Sigmoid colon (tissue), 7 donors: ENCODE data around the gene DTD1. TPM values are rescaled to one million over a fixed set of nuclear protein-coding genes. Genes with fewer than 3 reads are reported as not detected.

Experiments
- DNase-seq: peaks from one replicate; pipeline ENCODE4 v3.0.0-alpha.2; 2019
- H3K27ac ChIP-seq, 4 donors: fragments of 200-600 bp; sonication (generic); one replicate each; pipeline ENCODE4 v1.5.1; 2016 to 2019; ENCODE audit warnings: mild to moderate bottlenecking in 1 of 4
- H3K27me3 ChIP-seq, 3 donors: fragments of 200-600 bp; sonication (generic); one replicate each; pipeline ENCODE4 v1.5.1; 2019; ENCODE audit warnings: mild to moderate bottlenecking in 1 of 3
- H3K36me3 ChIP-seq, 4 donors: fragments of 200-600 bp; sonication (generic); one replicate each; pipeline ENCODE4 v1.5.1; 2016 to 2019
- H3K4me1 ChIP-seq, 4 donors: fragments of 200-600 bp; sonication (generic); one replicate each; pipeline ENCODE4 v1.5.1; 2017 to 2019
- H3K4me3 ChIP-seq, 4 donors: fragments of 200-600 bp; sonication (generic); one replicate each; pipeline ENCODE4 v1.5.1; 2017 to 2019; ENCODE audit warnings: mild to moderate bottlenecking in 2 of 4, moderate library complexity in 1 of 4
- H3K9me3 ChIP-seq, 4 donors: fragments of 200-600 bp in 3 of 4; sonication (generic) in 3 of 4; one replicate each; pipeline versions ENCODE4 v1.5.1 to v1.6.1; 2013 to 2019
- CTCF ChIP-seq, 4 experiments: fragments of 450-650 bp in 3 of 4; fragments of 200-600 bp in 1 of 4; IDR thresholded peaks; one replicate each; pipeline ENCODE4 v1.5.1; 2016 to 2019; ENCODE audit warnings: antibody characterized with exemption in 4 of 4, mild to moderate bottlenecking in 3 of 4, moderate library complexity in 2 of 4
- EP300 ChIP-seq, 4 donors: sonication (generic); formaldehyde crosslinking; IDR thresholded peaks; one replicate each; pipeline ENCODE4 v1.6.1; 2017; ENCODE audit warnings: antibody characterized with exemption in 4 of 4
- POLR2A ChIP-seq, 2 donors: fragments of 450-650 bp; IDR thresholded peaks; one replicate each; pipeline ENCODE4 v1.6.1; 2016; ENCODE audit warnings: antibody characterized with exemption in 2 of 2, mild to moderate bottlenecking in 2 of 2, moderate library complexity in 2 of 2
- POLR2AphosphoS5 ChIP-seq, 4 donors: sonication (generic); formaldehyde crosslinking; IDR thresholded peaks; one replicate each; pipeline ENCODE4 v1.6.1; 2017; ENCODE audit warnings: antibody characterized with exemption in 4 of 4
- WGBS, 2 donors: extraction: QIAGEN DNeasy Blood & Tissue Kit; methylation state at CpG; one replicate each; pipeline ENCODE4 v1.1.7; 2013; 5-methylcytosine and 5-hydroxymethylcytosine counted together
- intact Hi-C: fragments of 100-400 bp; cut with DNase I; formaldehyde crosslinking; loops from one replicate; pipeline ENCODE4 v1.15.1; 2023
- polyA plus RNA-seq, 3 donors: library from polyadenylated mRNA; stranded (reverse); fragments of 200-250 nt; gene quantifications; one replicate each; pipeline ENCODE4 v1.2.3, GENCODE V29; 2013
- total RNA-seq, 4 donors: library from RNA; depleted of rRNA; stranded (reverse); fragments of >200 nt; gene quantifications; one replicate each; pipeline ENCODE4 v1.1.0, GENCODE V29; 2016
- donor health status: healthy with polysubstance abuse.
- donor health status: Bipolar disorder and iron deficiency.
- donor health status: healthy.

DTD1 gene
- total and polyA plus RNA-seq, 7 donors = 11.6 to 22.9 (median 18.9) TPM

GRCh38 chr20:18621004-18621403, 33.1 kb downstream of the DTD1 start:
- WGBS, 2 donors = 94 to 95% methylated on average over 5 of the region's 5 CpGs
- no peak overlapping the region for H3K27ac ChIP-seq
- intact Hi-C loops = no loop called here
- H3K9me3 ChIP-seq = no peaks in the 10 kb centered on the region
- H3K36me3 ChIP-seq = no peaks in the 10 kb centered on the region
- peaks cover 0 to 13% (median 3%) of the 10 kb centered on the region in 4 donors for H3K4me1 ChIP-seq
- H3K27me3 ChIP-seq = no peaks in the 10 kb centered on the region
- DNase-seq = no peak
- no peak overlapping the region for H3K4me3 ChIP-seq
- TF ChIP-seq CTCF (IDR thresholded peaks at IDR 0.05) (no peak), EP300 (IDR thresholded peaks at IDR 0.05) (no peak), POLR2A (IDR thresholded peaks at IDR 0.05) (no peak), POLR2AphosphoS5 (IDR thresholded peaks at IDR 0.05) (no peak)

DNA sequence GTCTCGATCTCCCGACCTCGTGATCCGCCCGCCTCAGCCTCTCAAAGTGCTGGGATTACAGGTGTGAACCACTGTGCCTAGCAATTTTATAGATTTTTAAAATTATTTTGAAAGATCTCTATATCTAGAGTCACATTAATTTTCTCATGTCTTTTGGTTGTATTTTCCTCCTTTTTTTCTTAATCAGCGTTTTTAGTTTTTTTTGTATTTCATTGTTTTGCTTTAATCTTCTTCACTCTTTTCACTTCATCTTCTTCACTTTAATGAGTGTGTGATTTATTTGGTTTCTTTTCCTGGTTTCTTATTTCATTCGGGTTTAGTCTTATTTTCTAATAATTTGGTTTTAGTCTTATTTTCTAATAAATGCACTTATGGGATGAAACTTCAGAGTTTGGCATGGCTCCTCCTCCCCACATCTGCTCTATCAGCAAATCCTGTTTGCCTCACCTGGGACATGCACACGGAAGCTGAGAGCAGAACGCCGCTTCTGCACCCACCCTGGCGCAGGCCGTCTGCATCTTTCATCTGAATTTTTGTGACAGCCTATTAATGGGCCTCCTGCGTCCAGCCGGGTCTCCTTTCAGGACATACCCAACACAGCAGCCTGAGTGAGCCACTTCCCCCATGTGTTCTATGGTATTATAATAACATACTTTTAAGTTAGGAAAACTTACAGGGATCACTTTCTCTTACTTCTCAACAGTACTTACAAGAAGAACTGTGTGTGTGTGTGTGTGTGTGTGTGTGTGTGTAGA, 35.5 kb downstream of the DTD1 start:
- Histone ChIP-seq H3K4me1 (peaks cover 0 to 18% (median 0%) of the 10 kb centered on the region in 4 donors), H3K36me3 (peaks cover 0 to 4% (median 0%) of the 10 kb centered on the region in 4 donors), H3K27ac (no peak overlapping the region), H3K9me3 (no peaks in the 10 kb centered on the region), H3K4me3 (no peak overlapping the region), H3K27me3 (no peaks in the 10 kb centered on the region)
- intact Hi-C loops = loop anchor here (2.0 kb wide), 1 partner anchor 31 kb away; no protein-coding TSS in a partner anchor
- DNase-seq = no peak
- TF ChIP-seq CTCF (IDR thresholded peaks at IDR 0.05) = no peak
- no peak for TF ChIP-seq POLR2AphosphoS5 (IDR thresholded peaks at IDR 0.05)
- no peak for TF ChIP-seq EP300 (IDR thresholded peaks at IDR 0.05)
- TF ChIP-seq POLR2A (IDR thresholded peaks at IDR 0.05) = no peak
- WGBS, 2 donors = 87 to 90% methylated on average over 14 of the region's 14 CpGs

DNA sequence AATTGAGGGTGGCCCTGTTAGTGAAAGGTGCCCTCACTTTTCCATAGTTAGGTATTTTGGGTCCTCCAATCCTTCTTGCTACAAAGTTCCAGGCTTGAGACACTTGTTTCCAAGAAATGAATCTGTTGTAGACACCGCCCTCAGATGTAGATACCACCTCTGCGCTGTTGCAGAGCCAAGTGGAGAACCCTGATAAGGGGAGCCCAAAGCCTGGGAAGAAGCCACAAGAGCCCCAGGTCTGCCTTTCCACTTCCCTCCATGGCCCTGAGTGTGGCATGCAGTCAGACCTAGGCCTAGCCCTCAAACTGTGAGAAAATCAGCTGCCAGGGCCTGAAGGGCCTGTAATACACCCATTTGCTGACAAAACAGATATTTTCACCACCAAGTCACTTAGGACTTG, 37.1 kb downstream of the DTD1 start:
- H3K4me3 ChIP-seq = no peak overlapping the region
- intact Hi-C loops = no loop called here
- H3K36me3 ChIP-seq = peaks cover 0 to 7% (median 0%) of the 10 kb centered on the region in 4 donors
- TF ChIP-seq POLR2A (IDR thresholded peaks at IDR 0.05) = no peak
- TF ChIP-seq CTCF (IDR thresholded peaks at IDR 0.05) = no peak
- TF ChIP-seq POLR2AphosphoS5 (IDR thresholded peaks at IDR 0.05) = no peak
- no peak for TF ChIP-seq EP300 (IDR thresholded peaks at IDR 0.05)
- H3K27me3 ChIP-seq = no peaks in the 10 kb centered on the region
- no peak overlapping the region for H3K27ac ChIP-seq
- 76 to 77% methylated on average over 2 of the region's 2 CpGs for WGBS, 2 donors
- DNase-seq = no peak
- no peaks in the 10 kb centered on the region for H3K9me3 ChIP-seq
- H3K4me1 ChIP-seq = peaks cover 0 to 18% (median 0%) of the 10 kb centered on the region in 4 donors

DNA sequence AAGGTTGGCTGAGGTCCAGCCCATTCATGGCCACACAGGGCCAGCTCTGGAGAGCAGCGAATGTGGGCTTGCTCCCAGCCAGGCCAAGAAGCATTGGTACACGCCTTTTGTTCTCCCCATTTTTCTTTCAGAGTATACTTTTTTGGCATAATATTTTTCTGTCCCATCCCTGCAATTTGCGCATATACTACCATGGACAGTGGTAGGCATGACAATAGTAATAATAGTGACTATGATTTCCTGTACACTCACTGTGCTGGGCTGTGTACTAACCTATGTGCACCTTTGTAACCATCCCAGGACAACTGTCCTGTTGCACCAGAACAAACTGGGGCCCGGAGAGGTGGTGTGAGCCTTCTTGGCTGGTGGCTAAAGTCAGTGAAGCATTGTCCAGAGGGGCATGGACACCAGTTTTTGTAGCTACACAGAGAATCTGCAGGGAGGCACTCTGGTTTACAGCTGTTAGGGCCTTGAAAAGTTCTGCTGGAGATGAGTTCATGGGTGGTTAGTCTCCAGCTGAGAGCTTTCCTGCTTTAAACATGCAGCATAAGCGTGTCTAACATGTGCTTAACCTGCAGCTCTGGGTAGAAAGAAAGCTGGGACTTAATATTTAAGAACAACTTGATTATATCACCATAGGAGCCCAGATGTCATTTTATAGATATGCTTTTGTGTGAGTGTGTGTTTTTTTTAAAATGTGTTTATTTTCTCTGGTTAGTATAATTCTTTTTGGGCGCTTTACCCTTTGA, 38.2 kb downstream of the DTD1 start:
- 82 to 92% methylated on average over 6 of the region's 6 CpGs for WGBS, 2 donors
- H3K4me1 ChIP-seq = peaks cover 0 to 18% (median 0%) of the 10 kb centered on the region in 4 donors
- H3K36me3 ChIP-seq = peaks cover 0 to 12% (median 0%) of the 10 kb centered on the region in 4 donors
- intact Hi-C loops = no loop called here
- no peak overlapping the region for H3K27ac ChIP-seq
- no peaks in the 10 kb centered on the region for H3K27me3 ChIP-seq
- no peaks in the 10 kb centered on the region for H3K9me3 ChIP-seq
- no peak for DNase-seq
- no peak overlapping the region for H3K4me3 ChIP-seq
- TF ChIP-seq POLR2A (IDR thresholded peaks at IDR 0.05) (no peak), EP300 (IDR thresholded peaks at IDR 0.05) (no peak), CTCF (IDR thresholded peaks at IDR 0.05) (no peak), POLR2AphosphoS5 (IDR thresholded peaks at IDR 0.05) (no peak)
